GM12878 (cell line): Measurements from ENCODE around the gene JAG2. TPM values are rescaled to one million over a fixed set of nuclear protein-coding genes. Genes with fewer than 3 reads are reported as not detected.

ENCODE experiments used
- ATAC-seq: fragments of 200-7000 bp; cut with Tn5 transposase; 3 replicates; pipeline ENCODE4 v1.9.1; 2020; ENCODE audit warnings: mild to moderate bottlenecking, moderate library complexity
- BruUV-seq: library from RNA; stranded (reverse); fragments of 400-500 nt; replicated peaks from 2 replicates; lab custom pipeline; 2021; lab: Mats Ljungman, UMichigan
- CTCF ChIA-PET: fragments of 300-600 bp; sonication (Branson Sonifier 250); formaldehyde crosslinking; extraction: SDS; loops from one replicate; lab custom pipeline; 2021; ENCODE audit warnings: inconsistent platforms; lab: Yijun Ruan, JAX
- POLR2A ChIA-PET: fragments of 350-600 bp; formaldehyde crosslinking; extraction: SDS; loops from one replicate; lab custom pipeline; 2021; ENCODE audit warnings: inconsistent platforms; lab: Charles Lee
- RAD21 ChIA-PET: fragments of 300-600 bp; sonication (Branson Sonifier 250); formaldehyde crosslinking; loops from one replicate; lab custom pipeline; 2023; ENCODE audit warnings: antibody characterized with exemption; ENCODE audit not compliant: unreplicated experiment; lab: Charles Lee
- SMC1A ChIA-PET: fragments of 300-600 bp; sonication (Branson Sonifier 250); formaldehyde crosslinking; loops from one replicate; lab custom pipeline; 2023; ENCODE audit not compliant: unreplicated experiment, uncharacterized antibody; lab: Charles Lee
- DNase-seq: peaks from one replicate; pipeline ENCODE4 v3.0.0-alpha.2; 2011; ENCODE audit warnings: low read depth, low spot score
- FAIRE-seq: peaks from 3 replicates; lab custom pipeline; 2011; peaks lifted over from hg19 to GRCh38; lab: Jason Lieb, UNC
- H2AFZ ChIP-seq: 2 replicates; pipeline ENCODE4 v1.6.0; 2011; ENCODE audit warnings: low read depth, low read length, control low read depth; ENCODE audit not compliant: control insufficient read depth
- H3K27ac ChIP-seq: 2 replicates; pipeline ENCODE4 v1.5.1; 2011; ENCODE audit warnings: control low read depth; ENCODE audit not compliant: control insufficient read depth, insufficient read depth
- H3K27me3 ChIP-seq, 2 experiments: replicated peaks in 1 of 2; 2 replicates each; pipeline versions ENCODE4 v1.6.0 to v1.6.1; 2011; ENCODE audit warnings: low read length in 1 of 2; ENCODE audit not compliant: control insufficient read depth in 2 of 2, insufficient read depth in 2 of 2
- H3K36me3 ChIP-seq, 2 experiments: 2 replicates each; pipeline ENCODE4 v1.5.1; 2011; ENCODE audit warnings: low read length in 1 of 2; ENCODE audit not compliant: control insufficient read depth in 2 of 2, insufficient read depth in 2 of 2
- H3K4me1 ChIP-seq: 2 replicates; pipeline ENCODE4 v1.6.1; 2011; ENCODE audit warnings: mild to moderate bottlenecking, low read length, moderate library complexity, mixed read lengths; ENCODE audit not compliant: control insufficient read depth, insufficient read depth
- H3K4me2 ChIP-seq: 2 replicates; pipeline ENCODE4 v1.6.0; 2011; ENCODE audit warnings: control low read depth; ENCODE audit not compliant: control insufficient read depth, insufficient read depth
- H3K4me3 ChIP-seq: fragments of 200-600 bp; sonication (generic); 2 replicates; pipeline ENCODE4 v1.5.1; 2016
- H3K79me2 ChIP-seq: 2 replicates; pipeline ENCODE4 v1.6.0; 2011; ENCODE audit warnings: low read length; ENCODE audit not compliant: control insufficient read depth, insufficient read depth
- H3K9ac ChIP-seq: 2 replicates; pipeline ENCODE4 v1.8.0; 2011; ENCODE audit warnings: low read length, control low read depth, mixed read lengths; ENCODE audit not compliant: control insufficient read depth, insufficient read depth
- H3K9me3 ChIP-seq: replicated peaks from 3 replicates; pipeline ENCODE4 v1.5.1; 2011; ENCODE audit warnings: mild to moderate bottlenecking, low read length; ENCODE audit not compliant: control insufficient read depth, insufficient read depth
- H4K20me1 ChIP-seq: 2 replicates; pipeline ENCODE4 v1.6.0; 2011; ENCODE audit not compliant: control insufficient read depth, insufficient read depth
- EED ChIP-seq: sonication (generic); IDR thresholded peaks from 2 replicates; pipeline ENCODE4 v1.6.1; 2016; ENCODE audit warnings: antibody characterized with exemption, low read depth
- JUND ChIP-seq: IDR thresholded peaks from 2 replicates; pipeline ENCODE4 v1.6.1; 2012; ENCODE audit warnings: low read depth, mild to moderate bottlenecking, low read length, improper control_type of control experiment, moderate library complexity
- KLF5 ChIP-seq: fragments of 450-650 bp; IDR thresholded peaks from 2 replicates; pipeline ENCODE4 v1.6.1; 2014; ENCODE audit warnings: mild to moderate bottlenecking; ENCODE audit not compliant: partially characterized antibody
- NR2F1 ChIP-seq: fragments of 450-650 bp; conservative IDR thresholded peaks from 2 replicates; pipeline ENCODE4 v1.6.1; 2017; ENCODE audit warnings: mild to moderate bottlenecking
- RFX5 ChIP-seq: IDR thresholded peaks from 2 replicates; pipeline ENCODE4 v1.6.1; 2011; ENCODE audit warnings: low read depth, low read length, improper control_type of control experiment
- SMAD1 ChIP-seq: fragments of 450-650 bp; IDR thresholded peaks from 2 replicates; pipeline ENCODE4 v1.6.1; 2018; ENCODE audit warnings: mild to moderate bottlenecking, low read depth; ENCODE audit not compliant: partially characterized antibody
- ZNF24 ChIP-seq: fragments of 450-650 bp; IDR thresholded peaks from 2 replicates; pipeline ENCODE4 v1.6.1; 2017; ENCODE audit warnings: antibody characterized with exemption, mild to moderate bottlenecking
- WGBS: methylation state at CpG from one replicate; pipeline ENCODE4 v1.1.6; 2016; ENCODE audit warnings: low lambda C conversion rate; ENCODE audit not compliant: insufficient replicate concordance, insufficient coverage; ENCODE audit errors: missing lambda C conversion rate; 5-methylcytosine and 5-hydroxymethylcytosine counted together
- in situ Hi-C: fragments of 300-500 bp; cut with MboI; formaldehyde crosslinking; loops from 9 replicates; pipeline ENCODE4 v1.14.3; 2018; ENCODE audit warnings: mixed read lengths
- intact Hi-C: fragments of 100-400 bp; cut with micrococcal nuclease; formaldehyde crosslinking; loops from one replicate; pipeline ENCODE4 v1.14.2; 2022; ENCODE audit not compliant: unreplicated experiment
- polyA plus RNA-seq, 11 experiments: library from polyadenylated mRNA; depleted of rRNA in 4 of 11; unstranded in 6 of 11; stranded (reverse) in 5 of 11; fragments of >200 nt; fragmentation: Nextera tagmentation in 4 of 11; fragmentation: Illumina TruSeq in 1 of 11; extraction: Ambion mirVana in 4 of 11; extraction: Trizol in 1 of 11; gene quantifications; 1 replicate in 1 of 11; 2 replicates in 10 of 11; pipeline versions ENCODE4 v1.2.1 to v1.2.3, GENCODE V29; 2011 to 2016; ENCODE audit warnings: inconsistent platforms in 2 of 11, missing spikeins in 2 of 11, low read depth in 1 of 11
- total RNA-seq, 4 experiments: library from RNA; depleted of rRNA in 3 of 4; stranded (reverse); fragments of >200 nt in 3 of 4; fragmentation: Illumina TruSeq in 1 of 4; extraction: Trizol in 1 of 4; gene quantifications; 2 replicates each; pipeline versions ENCODE4 v1.2.1 to v1.2.3, GENCODE V29; 2013 to 2021
- TF ChIP-seq, protein P1 (sequence below): fragments of 450-650 bp; IDR thresholded peaks from 2 replicates; pipeline ENCODE4 v1.6.1; 2017; ENCODE audit warnings: borderline replicate concordance

Gene JAG2
- total and polyA plus RNA-seq, 10 of the 15 experiments (the other 5 are each of a cell fraction or from before 2014, with no cell fraction given): 0.04 to 0.14 (median 0.06) TPM; not detected in 5

DNA sequence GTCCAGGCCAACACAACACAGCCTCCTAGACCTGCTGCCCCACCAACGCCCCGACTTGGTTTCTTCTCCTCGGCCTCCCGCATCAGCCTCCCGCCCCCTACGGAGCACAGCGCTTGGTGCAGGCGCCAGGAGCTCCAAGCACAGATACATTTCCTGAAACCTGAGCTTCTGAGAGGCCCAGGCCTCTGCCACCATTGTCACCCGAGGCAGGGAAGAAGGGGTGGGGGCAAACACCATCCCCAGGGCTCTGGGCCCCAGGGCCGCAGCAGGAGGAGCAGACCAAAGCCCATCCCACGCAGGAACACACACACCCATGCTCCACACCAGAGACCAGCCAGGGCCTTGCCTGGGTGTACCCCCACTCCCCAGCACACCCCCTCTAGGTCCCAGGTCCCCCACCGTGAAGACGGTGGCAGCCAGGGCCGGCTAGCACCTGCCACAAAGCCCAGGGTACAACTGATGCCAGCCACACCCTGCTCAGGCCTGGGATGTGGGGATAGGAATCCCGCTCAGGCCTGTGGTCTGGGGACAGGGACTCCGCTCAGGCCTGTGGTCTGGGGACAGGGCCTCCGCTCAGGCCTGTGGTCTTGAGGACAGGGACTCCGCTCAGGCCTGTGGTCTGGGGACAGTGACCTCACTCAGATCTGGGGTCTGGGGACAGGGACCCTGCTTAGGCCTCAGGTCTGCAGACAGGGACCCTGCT lies 5.4 kb downstream of the JAG2 start (continued):
- TF ChIP-seq, protein P1, sequence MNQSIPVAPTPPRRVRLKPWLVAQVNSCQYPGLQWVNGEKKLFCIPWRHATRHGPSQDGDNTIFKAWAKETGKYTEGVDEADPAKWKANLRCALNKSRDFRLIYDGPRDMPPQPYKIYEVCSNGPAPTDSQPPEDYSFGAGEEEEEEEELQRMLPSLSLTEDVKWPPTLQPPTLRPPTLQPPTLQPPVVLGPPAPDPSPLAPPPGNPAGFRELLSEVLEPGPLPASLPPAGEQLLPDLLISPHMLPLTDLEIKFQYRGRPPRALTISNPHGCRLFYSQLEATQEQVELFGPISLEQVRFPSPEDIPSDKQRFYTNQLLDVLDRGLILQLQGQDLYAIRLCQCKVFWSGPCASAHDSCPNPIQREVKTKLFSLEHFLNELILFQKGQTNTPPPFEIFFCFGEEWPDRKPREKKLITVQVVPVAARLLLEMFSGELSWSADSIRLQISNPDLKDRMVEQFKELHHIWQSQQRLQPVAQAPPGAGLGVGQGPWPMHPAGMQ: no peak
- TF ChIP-seq EED (no peak), RFX5 (no peak), NR2F1 (no peak), JUND (no peak), KLF5 (no peak), ZNF24 (no peak)
- TF ChIP-seq, all 136 proteins: peak for 0

DNA sequence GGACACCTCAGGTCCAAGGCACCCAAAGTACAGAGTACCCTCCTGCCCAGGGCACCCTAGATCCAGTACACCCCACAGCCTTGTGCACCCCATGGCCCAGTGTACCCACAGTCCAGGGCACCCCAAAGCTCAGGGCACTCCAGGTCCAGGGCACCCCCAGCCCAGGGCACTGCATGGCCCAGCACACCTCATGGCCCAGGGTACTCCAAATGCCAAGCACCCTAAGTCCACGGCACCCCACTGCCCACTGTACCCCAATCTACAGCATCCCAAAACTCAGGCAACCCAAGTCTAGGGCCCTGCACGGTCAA lies 6.0 kb downstream of the JAG2 start:
- RAD21 ChIA-PET: no interaction called here
- no peaks in the 10 kb centered on the region for H3K36me3 ChIP-seq
- no peak overlapping the region for H3K4me2 ChIP-seq
- H3K9me3 ChIP-seq: no peaks in the 10 kb centered on the region
- SMC1A ChIA-PET: no interaction called here
- H3K9ac ChIP-seq: no peak overlapping the region
- no peak for DNase-seq
- POLR2A ChIA-PET: no interaction called here
- no peak for ATAC-seq
- intact Hi-C loops: loop anchor here (10.0 kb wide), 1 partner anchor 68 kb away; no protein-coding TSS in a partner anchor
- H4K20me1 ChIP-seq: 0 out of 2 replicates have a peak, but pooled peaks cover 2% of the 10 kb centered on the region
- H2AFZ ChIP-seq: no peak overlapping the region
- no peak for FAIRE-seq
- WGBS: 34% methylated on average over 2 of the region's 2 CpGs
- in situ Hi-C loops: no loop called here
- H3K27me3 ChIP-seq: peaks cover 0 to under 1% of the 10 kb centered on the region in 2 experiments; a peak in 2 of 4 replicates
- TF ChIP-seq SMAD1: no peak
- no peak overlapping the region for H3K27ac ChIP-seq
- BruUV-seq: no TSS peak
- no peaks in the 10 kb centered on the region for H3K4me1 ChIP-seq
- CTCF ChIA-PET: no interaction called here
- H3K79me2 ChIP-seq: no peaks in the 10 kb centered on the region
- no peak overlapping the region for H3K4me3 ChIP-seq
